Nephron (organoid): ENCODE measurements around the gene BMP8B.

Source experiments
- H3K27ac Mint-ChIP-seq, 3 experiments: 2 replicates each; pipeline ENCODE4 v1.8.0; 2020; ENCODE audit warnings: mixed read lengths in 3 of 3, mild to moderate bottlenecking in 2 of 3, moderate library complexity in 1 of 3
- H3K27me3 Mint-ChIP-seq: 2 replicates; pipeline ENCODE4 v1.8.0; 2021; ENCODE audit warnings: low read depth, mild to moderate bottlenecking, moderate library complexity, mixed read lengths
- H3K36me3 Mint-ChIP-seq: 2 replicates; pipeline ENCODE4 v1.8.0; 2020; ENCODE audit warnings: low read depth, mixed read lengths
- H3K4me1 Mint-ChIP-seq: 2 replicates; pipeline ENCODE4 v1.8.0; 2020; ENCODE audit warnings: mixed read lengths
- H3K4me3 Mint-ChIP-seq, 3 experiments: 2 replicates each; pipeline ENCODE4 v1.8.0; 2020; ENCODE audit warnings: mild to moderate bottlenecking in 3 of 3, mixed read lengths in 3 of 3, moderate library complexity in 2 of 3
- H3K9me3 Mint-ChIP-seq: 2 replicates; pipeline ENCODE4 v1.8.0; 2020; ENCODE audit warnings: mixed read lengths
- CTCF ChIP-seq, 3 experiments: fragments of 200-600 bp; sonication (generic); IDR thresholded peaks; one replicate each; pipeline ENCODE4 v1.5.0; 2021; ENCODE audit warnings: antibody characterized with exemption in 3 of 3; ENCODE audit not compliant: unreplicated experiment in 3 of 3

The BMP8B gene, protein sequence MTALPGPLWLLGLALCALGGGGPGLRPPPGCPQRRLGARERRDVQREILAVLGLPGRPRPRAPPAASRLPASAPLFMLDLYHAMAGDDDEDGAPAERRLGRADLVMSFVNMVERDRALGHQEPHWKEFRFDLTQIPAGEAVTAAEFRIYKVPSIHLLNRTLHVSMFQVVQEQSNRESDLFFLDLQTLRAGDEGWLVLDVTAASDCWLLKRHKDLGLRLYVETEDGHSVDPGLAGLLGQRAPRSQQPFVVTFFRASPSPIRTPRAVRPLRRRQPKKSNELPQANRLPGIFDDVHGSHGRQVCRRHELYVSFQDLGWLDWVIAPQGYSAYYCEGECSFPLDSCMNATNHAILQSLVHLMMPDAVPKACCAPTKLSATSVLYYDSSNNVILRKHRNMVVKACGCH

GRCh38 chr1:39788758-39789570 is at the start of gene BMP8B:
TSS of gene BMP8B (minus strand) at chr1:39788865. CDS start at chr1:39788485, 380 bp downstream.
- Mint-ChIP-seq H3K36me3 (no peaks in the 10 kb centered on the region), H3K4me1 (peaks cover 7% of the 10 kb centered on the region), H3K4me3 (peak within 1 kb of the TSS; percentile 67 to 77 (median 76)), H3K9me3 (peaks cover 3% of the 10 kb centered on the region), H3K27ac (no peak within 1 kb of the TSS), H3K27me3 (peaks cover 75% of the 10 kb centered on the region)
- TF ChIP-seq CTCF (IDR thresholded peaks at IDR 0.05; ENCODE audit: unreplicated experiment in 3 of 3), result no peak

- Mint-ChIP-seq H3K36me3 (peaks cover 49% of the 10 kb centered on the region), H3K27me3 (no peaks in the 10 kb centered on the region), H3K4me3 (no peak overlapping the region), H3K27ac (peak overlapping the region in 1 of 3 experiments; percentile 4), H3K9me3 (no peaks in the 10 kb centered on the region), H3K4me1 (peaks cover 36% of the 10 kb centered on the region)
- no peak for TF ChIP-seq CTCF (IDR thresholded peaks at IDR 0.05; ENCODE audit: unreplicated experiment in 3 of 3)
Observed at GRCh38 chr1:39836595-39837110, 48.0 kb upstream of the BMP8B start.

- Mint-ChIP-seq H3K4me3 (no peak overlapping the region), H3K27me3 (no peaks in the 10 kb centered on the region), H3K27ac (peak overlapping the region in 1 of 3 experiments; percentile 4), H3K4me1 (peaks cover 41% of the 10 kb centered on the region), H3K9me3 (no peaks in the 10 kb centered on the region), H3K36me3 (peaks cover 43% of the 10 kb centered on the region)
- no peak for TF ChIP-seq CTCF (IDR thresholded peaks at IDR 0.05; ENCODE audit: unreplicated experiment in 3 of 3)
Observed at GRCh38 chr1:39835935-39836594, 47.4 kb upstream of the BMP8B start.

GRCh38 chr1:39835110-39835509 is 46.4 kb upstream of the BMP8B start:
- H3K36me3 Mint-ChIP-seq, result peaks cover 37% of the 10 kb centered on the region
- H3K27ac Mint-ChIP-seq, result no peak overlapping the region
- H3K4me1 Mint-ChIP-seq, result peaks cover 45% of the 10 kb centered on the region
- no peaks in the 10 kb centered on the region for H3K27me3 Mint-ChIP-seq
- no peak overlapping the region for H3K4me3 Mint-ChIP-seq
- no peak for TF ChIP-seq CTCF (IDR thresholded peaks at IDR 0.05; ENCODE audit: unreplicated experiment in 3 of 3)
- no peaks in the 10 kb centered on the region for H3K9me3 Mint-ChIP-seq

DNA sequence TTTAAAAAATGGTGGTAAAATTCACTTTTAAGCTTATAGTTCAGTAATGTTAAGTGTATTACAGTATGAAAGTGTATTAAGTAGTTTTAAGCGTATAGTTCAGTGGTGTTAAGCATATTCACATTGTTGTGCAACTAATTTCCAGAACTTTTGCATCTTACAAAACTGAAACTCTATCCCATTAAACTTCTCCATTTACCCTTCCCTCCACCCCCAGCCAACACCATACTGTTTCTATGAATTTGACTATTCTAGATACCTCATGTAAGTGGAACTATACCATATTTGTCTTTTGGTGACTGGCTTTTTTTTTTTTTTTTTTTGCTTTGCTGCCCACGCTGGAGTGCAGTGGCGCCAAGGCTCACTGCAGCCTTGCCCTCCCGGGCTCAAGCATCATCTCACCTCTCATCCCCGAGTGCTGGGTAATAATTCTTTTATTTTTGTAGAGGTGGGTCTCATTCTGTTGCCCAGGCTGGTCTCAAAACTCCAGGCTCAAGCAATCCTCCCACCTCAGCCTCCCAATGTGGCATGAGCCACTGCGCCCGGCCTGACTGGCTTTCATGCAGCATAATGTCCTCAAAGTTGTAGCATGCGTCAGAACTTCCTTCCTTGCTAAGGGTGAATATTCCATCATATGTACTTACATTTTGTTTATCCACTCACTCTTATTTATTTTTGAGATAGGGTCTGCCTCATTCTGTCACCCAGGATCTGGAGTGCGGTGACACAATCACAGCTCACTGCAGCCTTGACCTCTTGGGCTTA is 45.1 kb upstream of the BMP8B start:
- TF ChIP-seq CTCF (IDR thresholded peaks at IDR 0.05; ENCODE audit: unreplicated experiment in 3 of 3), result no peak
- H3K36me3 Mint-ChIP-seq, result peaks cover 24% of the 10 kb centered on the region
- peaks cover 54% of the 10 kb centered on the region for H3K4me1 Mint-ChIP-seq
- no peak overlapping the region for H3K27ac Mint-ChIP-seq
- H3K4me3 Mint-ChIP-seq, result no peak overlapping the region
- no peaks in the 10 kb centered on the region for H3K27me3 Mint-ChIP-seq
- no peaks in the 10 kb centered on the region for H3K9me3 Mint-ChIP-seq
